ENCODE data around the gene ZNF112.

The ZNF112 gene

GRCh38 chr19:44280916-44281315 is 75.6 kb downstream of the ZNF112 start:
- DNase-seq = no peak

GRCh38 chr19:44278181-44278690 is 78.2 kb downstream of the ZNF112 start:
- no peak for DNase-seq

- DNase-seq = no peak
Observed at GRCh38 chr19:44277331-44277730, 79.1 kb downstream of the ZNF112 start.

All from fibroblast of skin of right biceps (primary cell).